NCI-H774 (cell line): ENCODE data around the gene COIL.

Experiments
- DNase-seq: peaks from one replicate; lab custom pipeline; 2025; lab: John Stamatoyannopoulos, UW

Gene COIL

GRCh38 chr17:56909742-56910508 is 50.9 kb downstream of the COIL start:
- DNase-seq: no peak

- no peak for DNase-seq
Observed at GRCh38 chr17:56908001-56908542, 52.8 kb downstream of the COIL start.

GRCh38 chr17:56903560-56903959 is 57.3 kb downstream of the COIL start:
- no peak for DNase-seq

GRCh38 chr17:56902348-56902747 is 58.5 kb downstream of the COIL start:
- no peak for DNase-seq

- no peak for DNase-seq
Observed at GRCh38 chr17:56899403-56899802, 61.4 kb downstream of the COIL start.

- DNase-seq: no peak
Observed at GRCh38 chr17:56898874-56899273, 62.0 kb downstream of the COIL start.

- no peak for DNase-seq
Observed at GRCh38 chr17:56897646-56898424, 63.0 kb downstream of the COIL start.

- no peak for DNase-seq
Observed at GRCh38 chr17:56896968-56897359, 63.9 kb downstream of the COIL start.

GRCh38 chr17:56896217-56896967 is 64.5 kb downstream of the COIL start:
- no peak for DNase-seq

GRCh38 chr17:56894859-56895455 is 65.9 kb downstream of the COIL start:
- DNase-seq: no peak

GRCh38 chr17:56893503-56893902 is 67.3 kb downstream of the COIL start:
- DNase-seq: no peak

GRCh38 chr17:56892333-56892732 is 68.5 kb downstream of the COIL start:
- no peak for DNase-seq

- DNase-seq: no peak
Observed at GRCh38 chr17:56891751-56892150, 69.1 kb downstream of the COIL start.

- DNase-seq: no peak
Observed at GRCh38 chr17:56890906-56891674, 69.8 kb downstream of the COIL start.

- DNase-seq: no peak
Observed at GRCh38 chr17:56890390-56890789, 70.5 kb downstream of the COIL start.
